ENCODE results near the gene ATG13. TPM values are rescaled to one million over a fixed set of nuclear protein-coding genes. Genes with fewer than 3 reads are reported as not detected.

ATG13 gene
- polyA plus RNA-seq, 2 donors, result 20.0 to 26.5 TPM

DNA sequence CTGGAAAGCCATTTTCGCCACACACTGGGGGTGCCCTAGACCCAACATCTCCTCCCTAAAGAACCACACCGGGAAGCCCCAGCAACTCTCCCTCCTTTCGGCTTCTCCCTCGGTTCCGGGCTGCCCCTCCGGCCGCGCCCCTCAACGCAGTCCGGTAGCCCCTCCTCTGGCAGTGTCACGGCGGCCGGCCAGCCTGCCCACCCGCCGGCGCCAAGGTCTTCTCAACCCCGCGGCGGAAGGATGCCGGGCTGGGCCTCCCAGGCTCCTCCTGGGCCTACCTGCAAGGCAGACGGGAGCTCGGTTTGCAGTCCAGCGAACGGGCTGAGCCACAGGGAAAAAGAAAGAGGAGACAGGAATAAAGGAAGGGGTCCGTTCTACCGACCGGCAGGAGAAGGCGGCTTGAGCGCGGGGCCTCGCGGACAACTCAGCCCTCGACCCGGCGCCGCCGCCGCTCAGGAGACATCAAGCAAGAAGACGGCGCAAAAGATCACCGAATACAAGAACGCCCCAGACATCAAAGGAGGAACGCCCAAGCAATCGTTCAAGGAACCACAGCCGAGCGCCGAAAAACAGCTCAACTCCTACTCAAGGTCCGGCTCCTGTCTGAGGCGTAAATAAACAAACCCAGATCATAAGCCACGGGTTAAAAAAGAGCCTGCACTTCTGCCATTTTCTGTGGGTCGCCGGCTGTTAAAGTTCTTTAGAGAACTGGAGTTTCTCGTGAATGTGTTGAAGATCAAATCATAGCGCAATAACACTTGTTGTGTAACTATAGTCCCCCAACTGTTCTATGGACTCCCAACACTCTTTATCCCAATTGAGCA is 23.6 kb upstream of the ATG13 start, which contains the start of gene AMBRA1:
Gene AMBRA1 (minus strand): TSS at position 474 of the 824 bp plus-strand sequence. CDS start 45,643 bp downstream, outside the sequence.
- peak within 1 kb of the TSS; percentile 94 to 95 for H3K4me3 ChIP-seq (ENCODE audit: low read depth in 1 of 2, low read length in 2 of 2)
- peaks cover 0 to 6% of the 10 kb centered on the region in 2 donors for H3K4me1 ChIP-seq (ENCODE audit: control insufficient read depth in 2 of 2, insufficient read depth in 2 of 2, low read length in 1 of 2)
- peak within 1 kb of the TSS; percentile 79 to 93 for H3K27ac ChIP-seq (ENCODE audit: low read depth in 2 of 2, low read length in 1 of 2)
- no peaks in the 10 kb centered on the region for H3K9me3 ChIP-seq (ENCODE audit: control insufficient read depth in 2 of 2, insufficient read depth in 1 of 2, low read depth in 1 of 2, low read length in 1 of 2)
- H3K36me3 ChIP-seq (ENCODE audit: control insufficient read depth in 2 of 2, insufficient read depth in 2 of 2, low read length in 1 of 2), result no peaks in the 10 kb centered on the region
- H3K27me3 ChIP-seq (ENCODE audit: control insufficient read depth in 1 of 2, insufficient read depth in 2 of 2, low read length in 2 of 2), result no peaks in the 10 kb centered on the region
- WGBS, 2 donors, result 1 to 2% methylated on average over 54 of the region's 54 CpGs

DNA sequence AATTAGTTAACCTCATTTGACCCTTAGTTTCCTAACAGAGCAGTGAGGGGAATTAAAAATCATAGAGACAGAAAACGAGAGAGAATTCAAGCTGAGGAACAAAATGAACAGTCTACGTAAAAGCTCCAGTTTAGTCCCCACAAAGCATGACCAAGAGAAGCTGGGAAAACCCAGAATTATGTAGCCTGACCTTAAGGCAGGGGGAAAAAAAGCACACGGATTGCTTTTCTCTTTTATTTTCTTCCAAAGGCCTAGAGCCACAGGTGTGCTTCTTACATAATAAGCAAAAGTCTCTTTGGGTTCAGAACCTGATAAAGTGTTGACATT is 23.0 kb upstream of the ATG13 start:
- peak overlapping the region in 1 of 2 donors; percentile 95 for H3K4me3 ChIP-seq (ENCODE audit: low read depth in 1 of 2, low read length in 2 of 2)
- no peaks in the 10 kb centered on the region for H3K9me3 ChIP-seq (ENCODE audit: control insufficient read depth in 2 of 2, insufficient read depth in 1 of 2, low read depth in 1 of 2, low read length in 1 of 2)
- peak overlapping the region in 1 of 2 donors; percentile 79 for H3K27ac ChIP-seq (ENCODE audit: low read depth in 2 of 2, low read length in 1 of 2)
- WGBS, 2 donors, result 35 to 37% methylated on average over 3 of the region's 3 CpGs
- no peaks in the 10 kb centered on the region for H3K27me3 ChIP-seq (ENCODE audit: control insufficient read depth in 1 of 2, insufficient read depth in 2 of 2, low read length in 2 of 2)
- H3K4me1 ChIP-seq (ENCODE audit: control insufficient read depth in 2 of 2, insufficient read depth in 2 of 2, low read length in 1 of 2), result peaks cover 0 to 6% of the 10 kb centered on the region in 2 donors
- H3K36me3 ChIP-seq (ENCODE audit: control insufficient read depth in 2 of 2, insufficient read depth in 2 of 2, low read length in 1 of 2), result no peaks in the 10 kb centered on the region

DNA sequence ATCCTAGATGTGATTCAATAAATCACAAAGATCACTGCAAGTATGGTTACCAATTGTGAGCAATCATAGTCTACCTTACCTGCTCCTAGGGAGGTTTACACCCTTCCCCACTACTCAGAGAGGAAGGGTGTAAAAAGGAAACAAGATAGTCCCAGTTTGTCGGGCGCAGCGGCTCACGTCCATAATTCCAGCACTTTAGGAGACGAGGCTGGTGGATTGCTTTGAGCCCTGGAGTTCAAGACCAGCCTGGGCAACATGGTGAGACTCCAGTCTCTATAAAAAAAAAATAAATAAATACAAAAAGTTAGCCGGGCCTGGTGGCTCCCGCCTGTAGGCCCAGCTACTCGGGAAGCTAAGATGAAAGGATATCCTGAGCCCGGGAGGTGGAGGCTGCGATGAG is 22.6 kb upstream of the ATG13 start:
- Histone ChIP-seq H3K4me1 (ENCODE audit: control insufficient read depth in 2 of 2, insufficient read depth in 2 of 2, low read length in 1 of 2) (peaks cover 0 to 6% of the 10 kb centered on the region in 2 donors), H3K36me3 (ENCODE audit: control insufficient read depth in 2 of 2, insufficient read depth in 2 of 2, low read length in 1 of 2) (no peaks in the 10 kb centered on the region), H3K27me3 (ENCODE audit: control insufficient read depth in 1 of 2, insufficient read depth in 2 of 2, low read length in 2 of 2) (no peaks in the 10 kb centered on the region), H3K4me3 (ENCODE audit: low read depth in 1 of 2, low read length in 2 of 2) (no peak overlapping the region), H3K27ac (ENCODE audit: low read depth in 2 of 2, low read length in 1 of 2) (no peak overlapping the region), H3K9me3 (ENCODE audit: control insufficient read depth in 2 of 2, insufficient read depth in 1 of 2, low read depth in 1 of 2, low read length in 1 of 2) (no peaks in the 10 kb centered on the region)
- 92 to 95% methylated on average over 10 of the region's 10 CpGs for WGBS, 2 donors

DNA sequence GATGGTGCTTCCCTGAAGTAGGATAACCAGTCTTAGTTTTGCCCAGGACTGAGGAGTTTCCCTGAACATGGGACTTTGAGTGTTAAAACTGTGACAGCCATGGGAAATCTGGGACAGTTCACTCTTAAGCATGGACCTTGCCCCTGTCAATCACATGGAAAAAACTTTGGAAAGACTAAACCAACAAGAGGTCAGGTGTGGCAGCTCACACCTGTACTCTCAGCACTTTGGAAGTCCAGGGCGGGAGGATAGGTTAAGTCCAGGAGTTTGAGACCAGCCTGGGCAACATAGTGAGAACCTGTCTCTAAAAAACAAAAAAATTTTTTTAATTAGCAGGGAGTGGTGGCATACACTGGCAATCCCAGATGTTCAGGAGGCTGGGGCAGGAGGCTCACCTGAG is 20.2 kb upstream of the ATG13 start:
- Histone ChIP-seq H3K4me3 (ENCODE audit: low read depth in 1 of 2, low read length in 2 of 2) (no peak overlapping the region), H3K36me3 (ENCODE audit: control insufficient read depth in 2 of 2, insufficient read depth in 2 of 2, low read length in 1 of 2) (no peaks in the 10 kb centered on the region), H3K27ac (ENCODE audit: low read depth in 2 of 2, low read length in 1 of 2) (no peak overlapping the region), H3K9me3 (ENCODE audit: control insufficient read depth in 2 of 2, insufficient read depth in 1 of 2, low read depth in 1 of 2, low read length in 1 of 2) (no peaks in the 10 kb centered on the region), H3K4me1 (ENCODE audit: control insufficient read depth in 2 of 2, insufficient read depth in 2 of 2, low read length in 1 of 2) (peaks cover 0 to 4% of the 10 kb centered on the region in 2 donors), H3K27me3 (ENCODE audit: control insufficient read depth in 1 of 2, insufficient read depth in 2 of 2, low read length in 2 of 2) (no peaks in the 10 kb centered on the region)
- 87 to 96% methylated on average over 1 of the region's 1 CpG for WGBS, 2 donors

DNA sequence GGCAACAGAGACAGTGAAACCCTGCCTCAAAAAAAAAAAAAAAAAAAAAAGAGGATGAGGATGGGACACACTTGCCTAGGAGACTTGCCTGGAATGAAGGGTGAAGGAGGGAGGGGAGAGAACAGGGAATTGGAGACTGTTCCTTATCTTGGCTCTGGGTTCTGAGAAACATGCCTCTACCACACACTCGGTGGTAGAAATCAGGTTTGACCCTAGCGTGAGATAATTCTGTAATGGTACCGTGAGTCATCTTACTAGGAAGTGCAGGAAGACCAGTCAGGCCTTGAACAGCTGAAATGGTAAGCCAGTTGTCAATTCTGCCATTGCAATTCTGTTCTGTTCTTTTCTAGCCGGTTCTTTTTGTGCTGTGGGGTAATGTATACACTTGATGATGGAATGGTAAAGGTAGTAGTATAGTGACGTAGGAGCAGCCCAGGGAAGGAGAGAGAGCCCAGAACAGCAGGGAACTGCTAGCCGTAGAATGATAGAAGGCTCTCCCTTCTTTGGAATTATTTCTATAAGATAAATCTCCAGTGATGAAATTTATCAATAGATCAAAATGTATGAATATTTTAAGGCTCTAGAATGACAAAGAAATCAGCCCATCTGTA is 19.6 kb upstream of the ATG13 start:
- H3K4me3 ChIP-seq (ENCODE audit: low read depth in 1 of 2, low read length in 2 of 2), result no peak overlapping the region
- H3K4me1 ChIP-seq (ENCODE audit: control insufficient read depth in 2 of 2, insufficient read depth in 2 of 2, low read length in 1 of 2), result no peaks in the 10 kb centered on the region
- no peaks in the 10 kb centered on the region for H3K9me3 ChIP-seq (ENCODE audit: control insufficient read depth in 2 of 2, insufficient read depth in 1 of 2, low read depth in 1 of 2, low read length in 1 of 2)
- WGBS, 2 donors, result 69 to 76% methylated on average over 6 of the region's 6 CpGs
- no peaks in the 10 kb centered on the region for H3K27me3 ChIP-seq (ENCODE audit: control insufficient read depth in 1 of 2, insufficient read depth in 2 of 2, low read length in 2 of 2)
- no peaks in the 10 kb centered on the region for H3K36me3 ChIP-seq (ENCODE audit: control insufficient read depth in 2 of 2, insufficient read depth in 2 of 2, low read length in 1 of 2)
- H3K27ac ChIP-seq (ENCODE audit: low read depth in 2 of 2, low read length in 1 of 2), result no peak overlapping the region

DNA sequence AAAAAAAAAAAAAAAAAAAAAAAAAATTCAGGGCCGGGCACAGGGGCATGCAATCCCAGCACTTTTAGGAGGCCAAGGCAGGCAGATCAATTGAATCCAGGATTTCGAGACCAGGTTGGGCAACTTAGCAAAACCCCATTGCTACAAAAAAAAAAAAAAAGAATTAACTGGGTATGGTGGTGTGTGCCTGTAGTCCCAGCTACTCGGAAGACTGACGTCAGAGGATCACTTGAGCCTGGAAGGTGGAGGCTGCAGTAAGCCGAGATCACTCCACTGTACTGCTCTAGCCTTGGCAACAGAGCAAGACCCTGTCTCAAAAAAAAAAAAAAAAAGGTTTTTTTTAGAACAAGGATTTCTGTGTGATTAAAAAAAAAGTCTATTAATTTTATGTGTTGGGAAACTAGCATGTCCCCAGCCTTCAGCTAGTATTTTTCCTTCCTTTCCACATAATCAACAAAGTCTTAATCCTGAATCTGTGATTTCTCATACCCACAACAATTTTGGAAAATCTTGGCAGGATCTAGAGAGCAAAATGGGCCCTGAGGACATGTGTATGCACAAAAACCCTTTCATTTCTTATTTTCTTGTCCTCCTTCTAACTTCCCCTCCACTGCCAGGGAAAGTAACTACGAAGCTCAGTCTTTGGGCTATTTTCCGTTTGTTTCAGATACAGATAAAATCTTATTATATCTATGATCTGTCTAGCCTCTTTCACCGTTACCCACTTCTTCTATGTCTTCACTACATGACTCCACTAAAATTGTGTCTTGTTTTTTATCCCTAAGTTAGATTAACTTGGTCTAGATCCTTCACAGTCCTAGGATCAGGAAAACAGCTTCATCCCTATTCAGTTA is 17.8 kb upstream of the ATG13 start:
- Histone ChIP-seq H3K27me3 (ENCODE audit: control insufficient read depth in 1 of 2, insufficient read depth in 2 of 2, low read length in 2 of 2) (no peaks in the 10 kb centered on the region), H3K36me3 (ENCODE audit: control insufficient read depth in 2 of 2, insufficient read depth in 2 of 2, low read length in 1 of 2) (no peaks in the 10 kb centered on the region), H3K9me3 (ENCODE audit: control insufficient read depth in 2 of 2, insufficient read depth in 1 of 2, low read depth in 1 of 2, low read length in 1 of 2) (no peaks in the 10 kb centered on the region), H3K4me3 (ENCODE audit: low read depth in 1 of 2, low read length in 2 of 2) (no peak overlapping the region), H3K4me1 (ENCODE audit: control insufficient read depth in 2 of 2, insufficient read depth in 2 of 2, low read length in 1 of 2) (no peaks in the 10 kb centered on the region), H3K27ac (ENCODE audit: low read depth in 2 of 2, low read length in 1 of 2) (no peak overlapping the region)
- WGBS, 2 donors, result 82 to 85% methylated on average over 8 of the region's 8 CpGs

DNA sequence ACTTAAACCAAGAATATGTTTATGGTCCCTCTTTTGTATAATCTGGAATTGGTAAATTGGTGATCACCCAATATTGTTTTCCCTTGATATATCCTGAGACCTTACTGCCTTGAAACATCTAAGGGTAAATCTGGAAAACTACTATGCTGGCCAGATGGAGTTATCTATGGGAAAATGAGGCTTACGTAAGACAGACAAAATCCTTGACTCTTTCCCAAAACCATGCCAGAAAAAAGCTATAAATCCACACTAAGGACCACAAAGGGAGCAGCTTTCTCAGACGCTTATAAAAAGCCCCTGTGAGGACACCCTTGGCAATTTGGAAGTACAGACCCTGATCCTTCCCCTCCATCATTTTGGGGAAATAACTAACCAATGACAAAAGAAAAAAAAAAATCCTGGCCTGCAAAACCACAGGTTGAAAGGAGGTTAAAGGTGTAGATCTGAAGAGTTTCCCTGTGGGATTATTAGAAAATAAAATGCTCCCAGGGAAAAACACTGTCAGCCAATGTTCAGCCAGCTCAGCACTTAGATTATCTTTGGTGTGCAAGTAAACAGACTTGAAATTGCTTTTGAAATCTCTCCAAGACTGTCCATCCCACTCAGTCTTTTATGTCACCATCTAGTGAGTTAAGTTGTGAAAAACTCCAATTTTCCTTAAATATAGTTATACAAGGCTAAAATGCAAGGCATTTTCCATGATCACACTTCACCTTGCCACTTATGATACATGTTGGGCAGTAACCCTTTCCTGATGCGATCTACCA is 17.0 kb upstream of the ATG13 start:
- no peak overlapping the region for H3K4me3 ChIP-seq (ENCODE audit: low read depth in 1 of 2, low read length in 2 of 2)
- no peaks in the 10 kb centered on the region for H3K4me1 ChIP-seq (ENCODE audit: control insufficient read depth in 2 of 2, insufficient read depth in 2 of 2, low read length in 1 of 2)
- H3K9me3 ChIP-seq (ENCODE audit: control insufficient read depth in 2 of 2, insufficient read depth in 1 of 2, low read depth in 1 of 2, low read length in 1 of 2), result no peaks in the 10 kb centered on the region
- WGBS, 2 donors, result 88% methylated on average over 3 of the region's 3 CpGs
- no peak overlapping the region for H3K27ac ChIP-seq (ENCODE audit: low read depth in 2 of 2, low read length in 1 of 2)
- no peaks in the 10 kb centered on the region for H3K36me3 ChIP-seq (ENCODE audit: control insufficient read depth in 2 of 2, insufficient read depth in 2 of 2, low read length in 1 of 2)
- no peaks in the 10 kb centered on the region for H3K27me3 ChIP-seq (ENCODE audit: control insufficient read depth in 1 of 2, insufficient read depth in 2 of 2, low read length in 2 of 2)

DNA sequence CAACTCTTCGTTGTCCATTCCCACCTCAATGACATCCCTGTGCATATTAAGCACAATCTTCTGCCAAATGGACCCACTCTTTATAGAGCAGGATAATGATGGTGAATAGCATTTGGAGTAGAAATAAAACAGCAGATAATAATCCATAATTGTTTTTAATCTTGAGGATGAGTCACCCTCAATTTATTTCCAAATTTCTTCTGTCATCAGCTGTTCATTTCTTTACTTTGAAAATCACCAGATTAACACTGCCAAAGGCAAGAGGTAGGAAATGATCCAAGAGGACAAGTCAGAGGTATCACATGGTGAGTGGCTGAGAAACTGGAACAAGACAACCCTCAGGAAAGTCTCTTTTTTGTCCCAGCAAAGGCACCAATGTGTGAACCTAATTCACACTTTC is 16.2 kb upstream of the ATG13 start:
- no peaks in the 10 kb centered on the region for H3K4me1 ChIP-seq (ENCODE audit: control insufficient read depth in 2 of 2, insufficient read depth in 2 of 2, low read length in 1 of 2)
- H3K36me3 ChIP-seq (ENCODE audit: control insufficient read depth in 2 of 2, insufficient read depth in 2 of 2, low read length in 1 of 2), result no peaks in the 10 kb centered on the region
- 49 to 55% methylated on average over 1 of the region's 1 CpG for WGBS, 2 donors
- no peak overlapping the region for H3K4me3 ChIP-seq (ENCODE audit: low read depth in 1 of 2, low read length in 2 of 2)
- H3K27ac ChIP-seq (ENCODE audit: low read depth in 2 of 2, low read length in 1 of 2), result no peak overlapping the region
- H3K9me3 ChIP-seq (ENCODE audit: control insufficient read depth in 2 of 2, insufficient read depth in 1 of 2, low read depth in 1 of 2, low read length in 1 of 2), result no peaks in the 10 kb centered on the region
- H3K27me3 ChIP-seq (ENCODE audit: control insufficient read depth in 1 of 2, insufficient read depth in 2 of 2, low read length in 2 of 2), result no peaks in the 10 kb centered on the region

DNA sequence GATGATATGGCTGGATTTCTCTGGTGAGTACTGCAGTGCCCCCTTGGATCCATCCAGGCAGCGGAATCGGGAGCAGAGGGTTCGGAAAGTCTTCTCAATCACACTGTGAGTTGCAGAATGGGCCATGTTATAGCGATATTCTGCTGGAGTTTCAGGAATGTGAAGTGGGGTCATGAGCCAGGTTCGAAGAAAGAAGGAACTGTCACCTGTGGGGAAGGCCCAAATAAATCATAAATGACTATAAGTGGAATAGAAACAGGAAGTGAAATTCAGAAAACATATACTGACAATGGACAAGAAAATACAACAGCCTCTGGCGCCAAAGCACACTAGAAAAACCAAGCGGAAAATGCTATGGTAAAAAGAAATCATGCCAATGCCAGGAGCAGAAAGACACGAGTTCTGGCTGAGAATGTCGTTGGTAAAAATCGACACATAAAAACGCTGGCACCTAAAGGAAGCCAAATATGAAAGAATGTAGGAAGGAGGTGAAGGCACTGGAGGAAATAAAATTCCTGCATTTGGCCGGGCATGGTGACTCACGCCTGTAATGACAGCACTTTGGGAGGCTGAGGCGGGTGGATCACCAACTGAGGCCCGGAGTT is 13.5 kb upstream of the ATG13 start:
- H3K27me3 ChIP-seq (ENCODE audit: control insufficient read depth in 1 of 2, insufficient read depth in 2 of 2, low read length in 2 of 2), result no peaks in the 10 kb centered on the region
- H3K4me1 ChIP-seq (ENCODE audit: control insufficient read depth in 2 of 2, insufficient read depth in 2 of 2, low read length in 1 of 2), result no peaks in the 10 kb centered on the region
- H3K36me3 ChIP-seq (ENCODE audit: control insufficient read depth in 2 of 2, insufficient read depth in 2 of 2, low read length in 1 of 2), result no peaks in the 10 kb centered on the region
- H3K27ac ChIP-seq (ENCODE audit: low read depth in 2 of 2, low read length in 1 of 2), result no peak overlapping the region
- H3K4me3 ChIP-seq (ENCODE audit: low read depth in 1 of 2, low read length in 2 of 2), result no peak overlapping the region
- no peaks in the 10 kb centered on the region for H3K9me3 ChIP-seq (ENCODE audit: control insufficient read depth in 2 of 2, insufficient read depth in 1 of 2, low read depth in 1 of 2, low read length in 1 of 2)
- 90 to 92% methylated on average over 15 of the region's 15 CpGs for WGBS, 2 donors

Data from esophagus (tissue), 2 donors.